HG02571 (cell line): Measurements from ENCODE around the gene HLA-A.
A peak's percentile ranks its signal among the peaks of the same experiment; 100 is the strongest.
"Not testable (repeated sequence)": the region's sequence is repeated elsewhere in the genome, so short reads cannot be mapped to it uniquely, and the experiment has no call there.

Experiments
- ATAC-seq: cut with Tn5 transposase; IDR thresholded peaks from one replicate; pipeline ENCODE4 v1.9.1; 2021; ENCODE audit warnings: mild to moderate bottlenecking, moderate library complexity; ENCODE audit not compliant: unreplicated experiment

HLA-A gene

DNA sequence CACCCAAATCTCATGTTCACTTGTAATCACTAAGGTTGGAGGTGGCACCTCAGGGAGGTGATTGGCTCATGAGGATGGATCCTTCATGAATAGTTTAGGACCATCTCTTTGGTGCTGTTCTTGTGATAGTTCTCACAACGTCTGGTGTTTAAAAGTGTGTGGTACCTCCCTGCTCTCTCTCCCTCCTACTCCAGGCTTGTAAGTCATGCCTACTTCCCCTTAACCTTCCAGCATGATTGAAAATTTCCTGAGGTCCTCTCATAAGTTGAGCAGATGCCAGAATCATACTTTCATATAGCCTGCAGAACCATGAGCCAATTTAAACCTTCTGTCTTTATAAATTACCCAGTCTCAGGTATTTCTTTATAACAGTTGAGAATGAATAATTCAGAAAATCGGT is 16.6 kb downstream of the HLA-A start:
- ATAC-seq = no peak

DNA sequence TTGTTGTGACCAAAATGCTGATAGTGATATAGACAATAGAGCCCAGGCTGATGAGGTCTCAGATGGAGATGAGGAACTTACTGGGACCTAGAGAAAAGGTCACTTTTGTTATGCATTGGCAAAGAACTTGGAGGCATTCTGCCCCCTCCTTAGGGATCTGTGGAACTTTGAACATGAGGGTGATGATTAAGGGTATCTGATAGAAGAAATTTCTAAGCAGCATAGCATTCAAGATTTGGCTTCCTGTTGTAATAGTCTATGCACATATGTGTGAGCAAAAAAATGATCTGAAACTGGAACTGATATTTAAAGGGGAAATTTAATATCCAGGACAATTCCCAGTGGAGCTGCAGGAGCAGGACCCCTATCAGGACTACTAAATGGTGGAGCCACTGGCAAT is 17.1 kb downstream of the HLA-A start:
- ATAC-seq = no peak

DNA sequence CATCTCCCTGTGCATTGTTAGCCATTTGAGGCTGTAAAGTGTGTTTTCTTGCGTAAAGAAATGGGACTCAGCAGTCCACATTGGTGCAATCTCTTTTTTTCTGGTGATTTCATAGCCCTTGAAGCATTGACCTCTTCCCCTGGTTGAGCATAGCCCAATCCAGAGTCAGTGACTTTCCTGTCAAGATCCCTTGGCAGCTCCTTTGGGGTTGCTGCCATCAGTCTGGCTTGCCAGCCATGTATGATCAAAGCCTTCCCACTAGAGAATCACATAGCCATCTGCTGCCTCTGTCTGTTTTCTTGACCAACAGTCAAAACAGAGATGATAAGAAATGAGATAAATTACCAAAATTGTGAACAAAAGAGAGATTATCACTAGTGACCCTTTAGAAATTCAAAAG is 19.6 kb downstream of the HLA-A start:
- ATAC-seq = no peak

DNA sequence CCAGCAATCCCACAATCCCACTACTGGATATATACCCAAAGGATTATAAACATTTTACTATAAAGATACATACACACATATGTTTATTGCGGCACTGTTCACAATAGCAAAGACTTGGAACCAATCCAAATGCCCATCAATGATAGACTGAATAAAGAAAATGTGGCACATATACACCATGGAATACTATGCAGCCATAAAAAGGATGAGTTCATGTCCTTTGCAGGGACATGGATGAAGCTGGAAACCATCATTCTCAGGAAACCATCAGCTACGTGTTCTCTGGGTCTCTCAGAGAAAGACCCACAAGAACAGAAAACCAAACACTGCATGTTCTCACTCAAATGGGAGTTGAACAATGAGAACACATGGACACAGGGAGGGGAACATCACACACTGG is 21.4 kb downstream of the HLA-A start:
- not testable (repeated sequence) for ATAC-seq

DNA sequence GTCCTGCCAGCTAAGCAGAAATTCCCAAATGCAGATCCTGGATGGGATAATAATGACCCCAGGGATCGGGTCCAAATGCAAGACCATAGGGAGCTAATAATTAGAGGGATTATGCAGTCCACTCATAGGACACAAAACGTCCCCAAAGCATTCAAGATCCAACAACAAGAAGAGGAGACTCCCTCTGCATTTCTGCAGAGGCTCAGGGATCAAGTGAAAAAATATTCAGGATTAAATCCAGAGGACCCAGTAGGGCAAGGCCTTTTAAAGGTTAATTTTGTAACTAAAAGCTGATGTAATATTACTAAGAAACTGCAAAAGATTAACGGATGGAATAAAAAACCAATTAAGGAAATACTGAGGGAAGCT is 22.2 kb downstream of the HLA-A start:
- no peak for ATAC-seq

DNA sequence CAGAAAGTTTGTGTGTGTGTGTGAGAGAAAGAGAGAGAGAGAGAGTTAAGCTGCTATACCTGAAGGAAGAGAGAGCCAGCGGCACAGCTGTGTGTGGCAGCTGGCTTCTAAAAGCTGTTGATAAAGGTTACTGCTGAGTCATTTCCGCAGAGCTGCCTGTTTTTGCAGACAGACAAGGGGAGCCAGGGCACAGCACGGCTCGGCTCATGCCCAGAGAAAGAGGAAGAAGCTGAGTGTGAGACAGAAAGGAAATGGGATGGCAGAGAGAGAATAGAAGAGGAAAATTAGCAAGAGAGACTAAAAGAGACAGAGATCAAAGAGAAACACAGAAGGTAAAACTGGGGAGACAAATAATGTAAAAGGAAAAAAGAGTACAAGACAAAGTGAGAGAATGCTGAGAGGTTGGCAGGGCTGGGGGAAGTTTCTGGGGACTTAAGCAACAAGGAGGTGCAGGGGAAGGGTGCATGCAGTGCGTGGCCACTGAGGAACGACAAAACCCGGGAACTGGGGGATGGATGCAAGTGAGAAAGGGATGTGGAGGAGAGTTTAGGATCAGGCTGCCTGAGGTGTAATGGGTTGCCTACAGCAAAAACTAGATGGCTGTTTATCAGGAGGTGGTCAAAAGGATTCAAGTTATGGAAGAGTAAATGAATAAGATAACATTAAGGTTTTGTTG is 22.7 kb downstream of the HLA-A start:
- peak; percentile 87 for ATAC-seq

DNA sequence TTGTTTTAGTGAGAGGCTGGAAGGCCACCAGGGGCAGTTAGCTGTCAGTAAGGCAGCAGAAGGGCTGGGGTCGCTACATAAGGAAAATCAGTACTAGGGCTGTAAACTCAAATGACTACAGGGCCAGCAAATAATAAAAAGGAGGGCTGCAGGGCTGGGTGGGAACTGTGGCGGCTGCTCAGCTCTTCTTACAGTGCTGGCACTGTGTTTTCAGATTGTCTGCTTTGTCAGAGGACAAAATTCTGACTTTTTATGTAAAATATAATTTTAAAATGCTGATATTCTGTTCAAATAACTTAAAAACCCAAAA is 23.2 kb downstream of the HLA-A start:
- ATAC-seq = no peak

DNA sequence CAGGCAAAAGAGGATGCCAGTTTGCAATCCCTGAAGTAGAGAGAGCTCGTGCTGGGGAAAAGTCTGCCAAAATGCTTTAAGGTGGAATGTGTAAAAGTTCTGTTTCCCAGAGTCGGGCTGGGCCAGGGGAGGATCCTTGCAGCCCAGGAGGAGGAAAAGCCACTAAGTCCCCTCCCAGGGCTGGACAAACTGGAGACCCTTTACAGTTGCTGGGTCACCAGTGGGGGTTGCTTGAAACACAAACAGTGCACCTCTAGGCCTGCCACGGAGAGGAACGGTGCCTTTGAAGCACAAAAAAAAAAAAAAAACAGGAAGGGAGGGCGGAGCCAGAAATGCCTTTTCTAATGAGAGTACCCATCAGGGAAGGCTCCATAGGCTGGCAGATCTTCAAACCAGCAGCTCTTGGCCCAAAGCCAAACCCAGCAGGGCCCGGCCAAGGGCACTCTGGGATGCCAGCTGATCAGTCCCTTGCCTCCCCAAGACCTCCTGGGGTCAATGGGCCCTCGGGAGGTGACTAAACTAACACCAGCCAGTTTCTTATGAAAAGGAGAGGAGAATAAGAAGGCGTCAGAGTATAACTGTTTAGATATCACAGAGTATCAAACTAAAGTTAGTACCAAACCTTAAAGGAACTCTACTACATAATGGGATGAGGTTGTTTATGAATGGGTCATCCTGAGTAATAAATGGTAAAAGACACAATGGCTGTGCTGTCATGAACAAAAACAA is 23.7 kb downstream of the HLA-A start:
- ATAC-seq = no peak

DNA sequence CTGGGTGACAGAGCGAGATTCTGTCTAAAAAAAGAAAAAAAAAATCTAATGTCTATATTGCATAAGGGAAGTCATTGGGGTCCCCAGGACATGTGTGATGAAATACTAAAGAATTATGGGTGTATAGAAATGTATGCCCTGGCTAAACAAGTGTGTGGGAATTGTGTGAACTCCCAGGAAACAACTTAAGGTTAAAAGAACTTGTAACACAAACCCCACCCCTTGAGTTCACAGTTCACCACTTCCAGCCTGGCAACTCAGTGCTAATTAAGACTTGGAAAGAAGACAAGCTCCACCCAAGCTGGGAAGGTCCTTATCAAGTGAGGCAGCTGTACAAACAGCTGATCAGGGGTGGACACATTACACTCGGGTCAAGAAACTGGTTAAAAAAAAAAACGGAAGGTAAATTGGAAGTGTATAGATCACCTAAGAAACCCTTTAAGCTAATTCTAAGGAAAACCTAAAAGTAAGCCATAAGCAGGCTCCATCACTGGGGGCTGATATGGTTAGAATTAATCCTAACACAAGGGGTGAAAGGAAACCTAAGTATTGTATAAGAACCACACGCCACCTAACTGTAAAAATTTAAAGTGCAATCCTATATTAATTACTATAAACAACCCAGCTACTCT is 25.2 kb downstream of the HLA-A start:
- no peak for ATAC-seq

DNA sequence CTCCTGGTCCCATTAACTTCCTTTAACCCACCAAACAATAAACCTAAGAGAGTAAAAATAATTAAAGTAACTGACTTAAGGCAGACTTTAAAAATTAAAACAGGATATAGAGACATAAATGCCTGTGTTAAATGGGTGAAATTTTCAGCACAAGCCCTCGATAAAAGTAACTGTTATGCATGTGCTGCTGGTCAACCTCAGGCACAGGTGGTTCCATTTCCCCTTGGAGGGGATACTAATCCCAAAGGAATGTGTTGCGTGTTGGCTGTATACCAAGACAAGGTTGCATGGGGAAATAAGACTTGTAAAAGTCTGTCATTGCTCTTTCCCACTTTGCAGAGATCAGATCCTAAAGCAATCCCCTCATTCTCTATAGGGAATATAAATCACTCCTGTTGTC is 25.8 kb downstream of the HLA-A start:
- no peak for ATAC-seq

DNA sequence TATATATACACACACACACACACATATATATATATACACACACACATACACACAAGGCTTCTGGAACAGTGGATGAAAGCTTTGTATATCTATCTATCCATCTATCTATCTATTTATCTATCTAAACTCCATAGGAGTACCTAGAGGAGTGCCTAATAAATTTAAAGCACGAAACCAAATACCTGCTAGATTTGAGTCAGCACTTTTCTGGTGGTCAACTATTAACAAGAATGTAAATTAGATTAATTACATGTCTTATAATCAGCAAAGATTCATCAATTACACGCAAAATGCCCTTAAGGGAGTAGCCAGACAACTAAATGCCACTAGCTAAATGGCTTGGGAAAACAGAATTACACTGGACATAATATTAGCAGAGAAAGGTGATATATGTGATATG is 26.6 kb downstream of the HLA-A start:
- ATAC-seq = no peak

DNA sequence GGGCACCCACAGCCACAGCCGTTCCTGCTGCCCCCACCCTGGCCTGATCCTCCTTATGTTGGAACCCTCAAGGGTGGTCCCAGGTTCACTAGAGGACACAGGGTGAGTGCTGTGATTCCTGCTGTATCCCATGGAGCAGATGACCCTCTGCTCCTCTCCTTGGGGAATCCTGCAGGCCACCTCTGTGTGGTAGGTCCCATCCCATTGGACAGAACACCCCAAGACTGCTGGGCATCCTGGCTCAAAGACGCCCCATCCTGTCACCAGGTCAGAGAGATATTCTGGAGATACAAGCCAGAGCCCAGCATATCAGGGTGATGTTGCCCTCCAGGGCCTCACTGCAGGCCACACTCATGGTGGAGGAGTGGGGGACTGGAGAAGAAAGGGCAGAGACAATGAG is 28.4 kb downstream of the HLA-A start:
- no peak for ATAC-seq

DNA sequence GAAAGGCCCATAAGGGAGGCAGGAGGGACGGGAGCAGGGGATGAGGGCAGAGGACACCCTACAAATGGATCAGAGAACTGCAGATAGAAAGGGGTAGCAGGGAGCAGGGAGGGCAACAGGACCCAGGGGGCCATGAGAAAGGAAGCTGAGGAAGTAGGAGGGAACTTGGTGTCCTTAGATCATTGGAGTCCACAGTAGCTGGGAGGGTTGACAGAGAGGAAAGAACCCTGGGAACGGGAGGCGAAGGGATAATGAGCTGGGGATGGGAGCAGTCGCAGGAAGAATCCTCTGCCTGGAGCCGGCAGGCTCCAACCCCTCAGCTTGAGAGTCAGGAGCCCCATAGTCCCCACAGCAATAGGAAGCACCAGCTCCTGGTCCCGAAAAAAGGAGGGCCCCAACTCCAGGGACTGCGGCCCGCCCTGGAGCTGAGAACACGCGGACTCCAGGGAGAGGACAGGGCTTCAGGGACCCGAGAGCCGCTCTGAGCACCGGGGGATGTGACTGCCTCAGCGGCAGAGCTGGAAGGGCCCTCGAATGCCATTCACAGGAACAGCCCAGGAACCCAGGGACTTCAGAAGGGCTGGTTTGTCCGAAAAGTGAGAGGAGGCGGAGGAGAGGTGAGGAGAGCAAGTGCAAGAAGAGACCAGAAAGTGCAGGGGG is 32.7 kb downstream of the HLA-A start:
- no peak for ATAC-seq

DNA sequence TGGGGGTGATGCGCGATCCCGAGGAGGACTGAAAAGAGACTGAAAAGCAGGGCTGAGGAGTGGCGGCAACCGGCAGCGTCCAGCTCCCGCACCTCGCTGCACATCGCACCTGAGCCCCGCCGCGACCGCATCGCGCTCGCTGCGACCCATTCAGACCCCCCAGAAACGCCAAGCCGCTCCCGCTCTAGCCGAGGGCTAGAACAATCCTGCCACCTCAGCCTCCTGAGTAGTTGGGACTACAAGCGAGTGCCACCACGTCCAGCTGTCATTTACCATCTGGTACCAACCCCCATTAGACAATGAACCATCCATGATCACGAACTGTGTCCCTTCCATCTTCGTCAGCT is 33.2 kb downstream of the HLA-A start:
- no peak for ATAC-seq

DNA sequence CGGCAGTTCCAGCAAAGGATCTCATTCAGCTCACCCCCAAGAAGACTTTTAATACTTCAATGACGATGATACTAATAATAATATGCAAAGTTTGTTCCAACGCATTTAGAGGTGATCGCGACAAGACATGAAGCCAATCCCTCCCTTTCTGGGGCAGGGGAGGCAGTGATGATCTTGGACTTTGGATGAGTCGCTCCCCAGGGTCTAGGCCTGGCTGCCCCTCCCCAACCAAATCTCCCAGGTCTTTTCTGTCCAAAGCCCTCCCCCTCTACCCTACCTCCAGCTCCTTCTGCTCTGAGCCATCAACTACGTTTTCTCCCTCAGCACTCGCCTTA is 33.9 kb downstream of the HLA-A start:
- ATAC-seq = no peak

DNA sequence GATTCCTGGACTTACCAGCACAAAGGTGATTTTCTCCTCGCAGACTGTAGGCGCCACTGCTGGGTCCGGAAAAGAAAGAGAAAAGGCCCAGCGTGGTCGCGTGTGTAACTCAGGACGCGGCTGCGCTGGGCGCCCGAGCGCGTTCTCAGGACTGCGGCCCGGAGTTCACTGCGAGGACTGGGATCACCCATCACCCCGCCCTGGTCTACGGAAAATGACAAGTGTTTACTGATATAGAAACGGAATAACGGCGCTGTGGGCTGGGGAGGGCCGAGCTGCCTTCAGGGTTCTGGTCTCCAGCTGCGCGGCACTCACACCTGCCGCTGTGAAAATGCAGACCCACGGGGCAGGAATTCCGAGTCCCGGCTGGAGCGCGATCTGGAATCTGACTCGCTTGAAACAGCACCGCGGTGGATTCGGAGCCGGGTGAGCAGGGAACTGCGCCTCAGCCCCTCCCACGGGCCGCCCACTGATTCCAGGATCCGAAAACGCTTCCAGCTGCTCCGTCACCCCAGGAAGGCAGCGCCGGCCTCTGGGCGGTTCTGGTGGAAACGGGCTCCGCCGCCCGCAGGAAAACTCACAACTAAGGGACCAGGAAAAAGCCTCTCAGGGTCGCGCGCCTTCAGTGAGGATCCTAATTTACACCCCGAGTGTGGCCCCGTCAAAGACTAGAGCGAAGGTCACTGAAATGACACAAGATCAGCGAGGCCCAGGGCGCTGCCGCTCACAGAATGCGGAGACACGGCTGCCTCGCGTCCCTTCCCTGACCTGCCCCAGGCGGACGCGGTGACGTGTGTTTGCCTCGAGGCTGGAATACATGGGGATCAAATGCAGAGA is 34.5 kb downstream of the HLA-A start:
- no peak for ATAC-seq

DNA sequence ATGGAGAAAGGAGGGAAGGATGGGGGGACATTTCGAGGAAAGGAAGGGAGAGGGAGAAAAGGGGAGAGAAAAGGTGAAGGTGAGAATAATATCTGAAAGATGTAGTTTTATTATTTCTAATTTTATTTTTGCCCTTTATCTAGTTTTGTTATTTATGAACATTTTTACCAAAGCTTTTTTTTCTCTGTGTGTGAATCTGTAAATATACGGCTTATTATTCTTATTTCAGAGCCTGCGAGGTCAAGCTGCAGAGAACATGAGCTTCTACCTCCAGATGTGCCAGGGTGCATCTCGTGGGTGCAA is 35.0 kb downstream of the HLA-A start:
- ATAC-seq = no peak

DNA sequence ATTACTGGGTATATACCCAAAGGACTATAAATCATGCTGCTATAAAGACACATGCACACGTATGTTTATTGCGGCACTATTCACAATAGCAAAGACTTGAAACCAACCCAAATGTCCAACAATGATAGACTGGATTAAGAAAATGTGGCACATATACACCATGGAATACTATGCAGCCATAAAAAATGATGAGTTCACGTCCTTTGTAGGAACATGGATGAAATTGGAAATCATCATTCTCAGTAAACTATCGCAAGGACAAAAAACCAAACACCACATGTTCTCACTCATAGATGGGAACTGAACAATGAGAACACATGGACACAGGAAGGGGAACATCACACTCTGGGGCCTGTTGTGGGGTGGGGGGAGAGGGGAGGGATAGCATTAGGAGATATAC is 37.7 kb downstream of the HLA-A start:
- ATAC-seq = not testable (repeated sequence)

DNA sequence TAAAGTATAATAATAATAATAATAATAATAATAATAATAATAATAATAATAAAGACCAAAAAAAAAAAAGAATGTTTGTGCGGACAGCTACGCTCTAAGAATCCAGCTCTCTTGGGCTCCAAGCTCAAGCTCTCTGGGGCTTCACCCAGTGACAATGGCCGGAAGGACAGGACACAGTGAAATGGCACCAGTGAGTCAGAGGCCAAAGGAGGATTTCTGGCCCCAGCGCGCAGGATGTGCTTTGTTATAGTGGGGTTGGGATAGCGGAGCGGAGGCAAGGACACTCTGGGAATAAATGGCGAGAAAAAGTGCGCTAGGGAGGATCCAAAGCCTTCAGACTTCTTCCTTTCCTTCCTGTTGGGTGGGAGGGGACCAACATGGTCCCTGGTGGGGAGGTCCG is 38.2 kb downstream of the HLA-A start:
- no peak for ATAC-seq

DNA sequence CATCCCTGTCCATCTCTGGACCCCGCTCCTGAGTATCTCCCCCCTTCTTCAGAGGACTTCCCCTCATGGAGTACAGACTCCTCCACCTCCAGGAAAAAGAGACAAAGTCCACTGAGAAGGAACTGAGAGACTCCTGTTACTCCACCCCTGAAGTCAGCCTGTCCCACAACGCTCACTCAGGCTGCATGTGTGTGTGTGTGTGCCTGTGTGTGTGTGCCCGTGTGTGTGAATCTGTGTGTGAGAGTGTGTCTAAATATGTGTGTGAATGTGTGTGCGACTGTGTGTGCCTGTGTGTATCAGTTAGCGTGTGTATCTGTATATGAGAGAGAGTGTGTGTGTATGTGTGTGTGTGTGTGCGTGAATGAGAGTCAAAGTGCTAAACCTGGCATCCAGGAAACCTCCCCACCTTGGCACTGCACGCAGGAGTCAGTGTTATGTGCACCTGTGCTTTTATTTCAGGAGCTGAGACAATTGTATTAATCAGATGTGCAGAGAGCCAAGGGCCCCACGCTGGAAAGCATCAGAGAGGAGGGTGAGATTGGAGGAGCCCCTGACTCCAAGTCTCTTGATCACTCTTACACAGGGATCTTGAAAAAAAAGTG is 39.0 kb downstream of the HLA-A start:
- ATAC-seq = no peak

DNA sequence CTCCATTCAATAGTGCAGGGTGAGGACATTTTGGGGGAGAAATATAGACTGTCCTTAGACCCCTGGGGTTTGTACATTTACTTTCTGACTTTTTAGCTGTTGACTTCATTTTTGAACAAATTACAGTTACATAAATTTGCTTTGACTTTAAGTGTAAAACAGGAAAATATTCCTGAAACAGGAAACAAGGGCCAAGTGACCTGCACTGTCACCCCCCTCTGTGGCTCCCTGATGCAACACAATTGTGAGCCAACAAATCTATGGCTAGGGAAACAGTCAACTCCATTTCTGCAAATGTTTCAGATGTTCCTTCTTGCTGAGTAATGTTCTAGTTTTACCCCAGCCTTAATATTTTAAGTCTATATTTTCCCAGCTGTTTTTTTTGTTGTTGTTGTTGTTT is 39.8 kb downstream of the HLA-A start:
- no peak for ATAC-seq
